Raji (cell line): ENCODE measurements around the gene IQSEC1.

ENCODE experiments used
- POLR2A ChIP-seq: IDR thresholded peaks from 2 replicates; pipeline ENCODE4 v1.6.1; 2011; ENCODE audit warnings: low read depth, low read length, control low read depth; ENCODE audit not compliant: insufficient read depth

Gene IQSEC1

DNA sequence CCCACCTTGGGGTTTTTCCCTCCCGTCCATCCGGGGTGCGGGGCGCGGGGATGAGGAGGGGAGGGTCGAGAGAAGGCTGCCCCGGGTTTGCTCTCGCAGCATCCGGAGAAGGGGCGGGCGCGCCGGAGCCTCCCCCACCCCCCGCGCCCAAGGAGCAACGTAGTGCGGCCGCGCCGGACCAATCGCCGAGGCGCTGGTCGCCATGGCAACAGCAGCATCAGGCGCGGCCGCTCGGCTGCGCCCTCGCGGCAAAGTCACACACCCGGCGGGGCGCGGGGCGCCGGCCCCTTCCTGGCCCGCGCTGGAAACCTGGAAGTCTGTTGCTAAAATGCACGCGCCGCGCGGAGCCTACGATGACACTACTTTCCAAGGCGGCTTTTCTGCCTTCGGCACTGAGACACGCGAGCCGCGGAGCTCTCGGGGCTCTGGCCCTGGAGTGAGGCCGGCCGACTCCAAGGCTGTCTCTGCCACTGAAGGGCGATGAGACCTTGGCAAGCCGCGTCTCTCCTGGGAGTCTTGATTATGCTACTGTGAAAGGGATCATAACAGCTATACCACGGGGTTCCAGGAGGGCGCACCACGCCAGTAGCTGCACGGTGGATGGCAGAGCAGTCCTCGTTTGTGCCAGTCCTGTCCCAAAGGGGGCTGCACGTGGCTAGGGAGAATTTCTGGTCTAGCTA lies at the start of gene IQSEC1:
Gene IQSEC1 (minus strand): TSS at position 104 of the 680 bp plus-strand sequence. CDS start 415 bp downstream, outside the sequence.
- TF ChIP-seq POLR2A: no peak

DNA sequence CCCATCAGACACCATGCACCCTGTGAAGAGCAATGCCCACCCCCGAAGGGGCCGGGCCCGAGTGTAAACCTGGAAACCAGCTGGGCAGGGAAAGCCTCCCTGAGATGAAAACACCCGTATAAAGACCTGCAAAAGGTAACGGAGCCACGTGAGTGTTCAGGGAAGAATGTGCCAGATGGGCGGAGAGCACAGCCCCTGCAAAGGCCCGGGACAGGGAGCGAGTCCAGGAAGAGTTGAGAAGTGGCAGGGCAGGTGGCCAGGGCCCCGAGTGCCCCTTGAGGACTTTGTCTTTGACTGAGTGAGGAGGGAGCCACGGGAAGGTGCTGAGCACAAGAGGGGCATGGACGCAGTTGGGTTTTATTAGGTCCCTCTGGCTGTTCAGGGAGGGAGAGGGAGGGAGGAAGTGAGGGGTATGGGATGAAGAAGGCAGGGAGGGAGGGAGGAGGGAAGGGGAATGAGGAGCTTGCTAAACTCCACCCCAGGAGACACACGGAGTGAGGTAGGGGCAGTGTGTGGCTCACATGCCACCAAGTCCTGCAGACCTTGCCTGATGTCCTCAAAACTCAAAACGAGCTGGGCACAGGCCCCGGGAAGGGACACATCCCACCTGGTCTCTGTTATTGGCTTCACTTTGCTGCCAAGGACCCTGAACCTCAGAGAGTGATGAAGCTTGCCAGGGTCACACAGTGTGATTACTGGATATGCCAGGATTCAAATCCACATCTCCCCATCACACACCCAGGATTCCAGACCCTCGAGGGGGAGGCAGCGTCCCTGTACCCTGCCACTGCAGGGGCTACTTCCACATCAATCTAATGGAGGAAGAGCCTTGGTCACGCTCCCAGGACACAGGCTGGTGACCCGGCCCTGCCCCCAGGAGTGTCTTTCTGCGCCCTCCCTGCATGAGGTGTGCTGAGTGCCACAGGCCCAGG lies 49.1 kb upstream of the IQSEC1 start:
- TF ChIP-seq POLR2A: no peak

DNA sequence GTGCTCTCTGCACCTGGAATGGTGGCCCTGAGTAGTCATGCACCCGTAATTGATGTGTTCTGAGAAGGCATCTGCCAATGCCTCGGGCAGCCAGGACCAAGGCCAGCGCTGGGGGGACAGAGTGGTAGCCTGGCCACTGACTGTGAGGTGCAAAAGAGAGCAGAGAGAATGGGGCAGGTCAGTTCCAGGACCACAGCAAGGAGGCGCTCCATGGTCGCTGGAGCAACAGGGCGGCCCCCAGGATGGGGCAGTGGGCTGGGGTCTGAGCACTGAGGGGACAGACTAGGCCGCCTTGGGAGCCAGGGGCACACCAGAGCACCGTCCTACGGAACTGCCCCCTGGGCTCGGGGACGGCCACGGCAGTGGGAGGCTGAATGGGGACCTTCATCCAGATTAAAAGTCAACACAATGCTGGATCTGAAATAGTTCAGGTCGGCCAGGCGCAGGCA lies 48.3 kb upstream of the IQSEC1 start:
- TF ChIP-seq POLR2A: no peak

DNA sequence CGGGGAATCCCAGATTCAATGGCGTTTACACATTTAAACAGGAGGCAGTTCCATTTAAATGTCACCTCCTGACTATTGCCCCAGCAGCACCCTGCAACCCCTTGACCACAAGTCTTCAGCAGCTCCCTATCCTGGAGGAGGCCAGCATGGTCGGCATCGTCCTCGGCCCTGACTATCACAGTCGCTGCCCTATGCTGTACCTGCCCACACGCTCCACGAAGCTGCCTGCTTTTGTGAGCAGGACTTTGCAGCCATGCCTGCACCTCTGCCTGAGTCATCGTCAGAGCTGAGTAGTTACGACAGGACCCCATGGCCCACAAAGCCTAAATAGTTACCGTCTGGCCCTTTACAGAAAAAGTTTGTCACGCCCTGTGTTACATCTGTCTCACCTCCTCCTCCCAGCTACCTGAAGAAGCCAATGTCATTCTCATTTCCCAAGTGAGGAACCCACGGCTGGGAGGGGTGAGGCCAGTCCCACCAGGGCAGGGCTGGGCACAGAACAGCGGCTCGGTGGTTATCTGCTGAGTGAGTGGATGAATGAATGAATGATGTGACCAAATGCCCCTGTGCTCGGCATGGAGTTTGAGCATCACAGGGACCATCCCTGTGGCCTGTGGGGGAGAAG lies 47.8 kb upstream of the IQSEC1 start:
- no peak for TF ChIP-seq POLR2A

DNA sequence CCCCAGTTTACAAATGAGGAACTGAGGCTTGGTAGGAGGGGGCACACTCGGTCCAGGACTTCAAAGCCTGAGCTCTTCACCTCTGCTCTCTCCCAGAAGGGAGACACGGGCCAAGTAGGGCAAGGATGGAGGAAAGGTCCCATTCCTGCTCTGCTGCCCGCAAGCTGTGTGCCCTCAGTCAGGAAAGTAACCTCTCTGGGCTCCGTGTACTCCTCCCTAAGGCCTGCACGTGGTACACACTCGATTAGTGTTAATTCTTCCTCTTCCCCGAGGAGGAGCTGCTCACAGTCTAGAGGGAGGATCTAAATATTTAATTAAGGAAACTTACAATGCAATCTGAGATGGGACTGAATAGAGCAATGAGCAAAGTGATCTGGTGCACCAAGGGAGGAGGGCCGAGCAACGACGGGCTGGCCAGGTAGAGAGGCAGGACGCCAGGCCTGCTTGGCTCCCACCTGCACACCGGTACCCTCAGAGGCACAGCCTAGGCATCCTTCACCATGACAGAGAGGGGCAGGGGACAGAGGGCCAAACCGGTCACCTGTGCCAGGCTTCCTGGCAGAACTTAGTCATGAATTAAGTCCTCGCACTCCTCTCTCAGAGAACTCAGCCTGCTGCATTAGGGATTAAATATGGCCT lies 47.2 kb upstream of the IQSEC1 start:
- TF ChIP-seq POLR2A: no peak

DNA sequence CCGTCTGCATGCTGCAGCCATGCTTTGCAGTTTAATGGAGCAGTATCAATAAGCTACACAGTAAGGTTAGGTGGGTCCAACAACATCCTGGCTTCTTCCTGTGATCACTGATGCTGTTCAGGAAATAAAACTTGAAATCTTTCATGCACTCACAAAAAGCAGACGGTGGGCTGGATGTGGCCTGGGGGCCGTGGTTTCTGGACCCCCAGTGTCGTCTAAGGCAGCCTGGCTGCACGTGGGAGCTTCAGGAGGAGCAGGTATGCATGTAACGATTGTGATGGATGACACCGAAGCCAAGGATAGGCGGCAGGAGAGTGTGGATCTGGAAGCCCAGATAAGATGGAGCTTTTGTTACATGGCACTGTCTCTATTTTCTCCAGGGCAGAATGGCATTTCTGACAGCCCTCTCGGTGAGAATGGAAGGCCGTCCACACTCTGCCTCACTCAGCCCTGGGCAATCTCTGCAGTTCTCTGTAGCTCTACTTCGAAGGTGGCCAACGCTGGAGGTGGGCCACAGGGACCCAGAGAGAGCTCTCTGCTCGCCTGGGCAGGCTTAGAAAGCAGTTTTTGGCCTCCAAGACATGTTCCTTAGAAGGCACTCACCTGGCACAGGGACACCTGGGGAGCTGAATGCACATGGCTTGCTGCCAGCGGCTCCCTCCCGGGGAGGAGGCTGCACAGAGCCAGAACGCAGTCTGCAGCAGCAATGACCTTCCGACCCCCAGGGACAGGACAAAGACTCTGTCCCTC lies 46.4 kb upstream of the IQSEC1 start:
- TF ChIP-seq POLR2A: no peak

DNA sequence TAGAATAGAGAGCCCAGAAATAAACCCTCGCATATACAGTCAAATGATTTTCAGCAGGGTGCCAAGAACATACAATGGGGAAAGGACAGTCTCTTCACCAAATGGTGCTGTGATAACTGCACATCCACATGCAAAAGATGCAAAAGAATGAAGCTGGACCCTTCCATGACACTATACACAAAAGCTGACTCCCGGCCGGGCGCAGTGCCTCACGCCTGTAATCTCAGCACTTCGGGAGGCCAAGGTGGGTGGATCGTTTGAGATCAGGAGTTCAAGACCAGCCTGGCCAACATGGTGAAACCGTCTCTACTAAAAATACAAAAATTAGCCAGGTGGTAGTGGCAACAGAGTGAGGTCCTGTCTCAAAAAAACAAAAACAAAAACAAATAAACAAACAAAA lies 43.2 kb upstream of the IQSEC1 start:
- TF ChIP-seq POLR2A: no peak

DNA sequence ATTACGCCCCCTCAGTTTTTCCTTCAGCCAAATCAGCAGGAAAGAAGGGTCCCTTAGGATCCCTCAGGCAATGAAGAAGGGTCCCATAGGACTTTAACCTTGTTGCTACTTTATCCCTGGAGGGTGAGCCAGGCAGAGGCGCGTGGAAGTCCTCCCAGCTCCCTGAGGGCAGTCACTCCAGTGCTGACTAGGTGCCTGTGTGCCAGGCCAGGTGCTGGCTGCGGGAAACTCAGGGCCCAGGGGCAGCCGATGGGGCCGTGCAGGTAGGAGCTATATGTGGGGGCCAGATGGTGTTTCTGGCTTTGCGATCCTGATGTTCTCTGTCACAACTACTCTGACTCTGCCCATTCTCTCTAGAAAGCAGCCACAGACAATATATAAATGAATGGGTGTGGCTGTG lies 42.8 kb upstream of the IQSEC1 start:
- TF ChIP-seq POLR2A: no peak

DNA sequence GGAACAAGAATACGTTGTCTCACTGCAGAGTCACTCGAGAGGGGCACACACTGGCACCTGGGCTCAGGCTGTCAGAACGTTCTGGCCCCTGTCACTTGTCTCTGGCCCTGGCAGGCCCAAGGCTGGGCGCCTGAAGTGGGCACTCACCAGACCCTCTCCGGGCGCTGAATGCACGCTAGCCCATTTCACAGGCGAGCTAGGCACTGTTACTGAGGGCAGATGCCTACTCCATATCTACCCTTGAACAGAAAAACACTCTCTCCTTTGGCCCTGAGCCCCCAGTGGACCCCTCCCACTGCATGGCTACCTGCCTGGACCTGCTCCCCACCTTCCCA lies 42.3 kb upstream of the IQSEC1 start:
- TF ChIP-seq POLR2A: no peak

DNA sequence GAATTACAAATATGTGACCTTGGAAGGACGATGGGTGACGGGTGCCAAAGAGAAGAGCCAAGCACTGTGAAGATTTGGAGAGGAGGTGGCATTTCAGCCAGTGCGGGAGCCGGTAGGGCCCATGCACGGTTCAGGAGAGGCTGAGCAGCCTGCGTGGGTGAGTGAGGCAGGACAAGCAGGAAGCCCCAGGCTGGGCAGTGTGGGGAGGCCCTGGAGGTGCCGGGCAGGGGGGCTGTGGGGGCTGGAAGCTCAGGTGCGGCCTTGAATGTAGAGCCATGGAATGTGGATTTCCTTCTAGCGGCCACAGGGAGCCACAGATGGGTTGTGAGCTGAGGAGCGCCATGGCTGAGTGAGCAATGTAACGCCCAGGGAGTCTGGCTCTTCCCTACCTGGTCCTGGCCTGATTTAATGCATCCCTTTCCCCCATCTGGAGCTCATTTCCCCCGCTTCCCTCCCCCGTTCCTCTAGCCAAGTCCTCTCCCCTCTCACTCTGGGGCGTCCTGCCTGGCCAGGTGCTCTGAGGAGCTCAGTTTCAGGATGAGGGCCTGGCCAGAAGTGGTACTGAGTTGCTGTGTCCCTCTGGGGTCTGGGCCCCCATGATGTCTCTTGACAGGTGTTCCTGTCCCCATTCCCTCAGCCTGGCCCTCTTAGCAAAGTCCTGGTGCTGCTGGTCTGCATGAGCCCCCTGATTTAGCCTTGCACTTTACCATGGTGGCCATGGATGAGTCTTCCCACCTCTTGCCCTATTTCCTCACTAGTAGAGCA lies 41.8 kb upstream of the IQSEC1 start:
- no peak for TF ChIP-seq POLR2A

DNA sequence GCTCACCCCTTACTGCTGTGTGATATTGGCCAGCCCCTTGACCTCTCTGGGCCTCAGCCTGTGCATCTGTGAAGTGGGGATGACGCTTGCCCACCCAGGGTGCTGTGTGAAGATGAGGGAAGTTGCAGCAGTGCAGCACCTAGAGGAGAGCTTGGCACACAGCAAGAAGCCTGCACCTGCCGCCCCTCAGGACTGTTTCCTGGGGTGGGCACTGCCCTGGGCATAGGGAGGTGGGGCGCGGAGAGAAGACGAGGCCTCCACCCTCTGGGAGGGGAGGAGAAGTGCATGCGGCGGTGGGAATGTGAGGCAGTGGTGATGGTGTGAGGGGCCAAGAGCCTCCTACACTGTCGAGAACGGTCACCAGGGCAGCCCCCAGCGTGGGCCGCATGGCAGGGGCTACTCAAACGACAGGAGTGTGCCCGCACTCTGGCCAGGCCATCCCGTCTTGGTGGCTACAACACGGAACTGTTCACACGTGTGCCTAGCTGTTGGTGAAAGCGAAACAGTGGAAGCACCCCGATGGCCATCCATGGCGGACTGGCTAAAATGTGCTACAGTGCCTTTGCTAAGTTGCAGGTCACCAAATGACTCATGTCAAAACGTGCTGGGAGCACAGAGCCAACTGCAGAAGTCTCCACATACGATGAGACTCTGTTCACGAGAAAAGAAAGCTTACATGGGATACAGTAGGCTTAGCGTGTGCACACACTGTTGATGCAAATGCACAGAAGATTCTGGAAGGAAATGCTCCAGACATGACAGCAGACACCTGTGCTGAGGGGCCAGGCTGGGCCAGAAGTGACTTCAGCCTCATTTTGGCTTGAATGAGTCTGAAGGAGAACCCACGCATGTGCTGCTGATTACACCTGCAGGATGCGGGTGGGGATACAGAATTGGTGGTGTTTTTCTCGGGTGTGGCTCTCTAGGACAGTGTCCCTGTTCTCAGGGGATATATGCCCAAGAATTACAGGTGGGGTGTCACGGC lies 40.4 kb upstream of the IQSEC1 start:
- TF ChIP-seq POLR2A: no peak

DNA sequence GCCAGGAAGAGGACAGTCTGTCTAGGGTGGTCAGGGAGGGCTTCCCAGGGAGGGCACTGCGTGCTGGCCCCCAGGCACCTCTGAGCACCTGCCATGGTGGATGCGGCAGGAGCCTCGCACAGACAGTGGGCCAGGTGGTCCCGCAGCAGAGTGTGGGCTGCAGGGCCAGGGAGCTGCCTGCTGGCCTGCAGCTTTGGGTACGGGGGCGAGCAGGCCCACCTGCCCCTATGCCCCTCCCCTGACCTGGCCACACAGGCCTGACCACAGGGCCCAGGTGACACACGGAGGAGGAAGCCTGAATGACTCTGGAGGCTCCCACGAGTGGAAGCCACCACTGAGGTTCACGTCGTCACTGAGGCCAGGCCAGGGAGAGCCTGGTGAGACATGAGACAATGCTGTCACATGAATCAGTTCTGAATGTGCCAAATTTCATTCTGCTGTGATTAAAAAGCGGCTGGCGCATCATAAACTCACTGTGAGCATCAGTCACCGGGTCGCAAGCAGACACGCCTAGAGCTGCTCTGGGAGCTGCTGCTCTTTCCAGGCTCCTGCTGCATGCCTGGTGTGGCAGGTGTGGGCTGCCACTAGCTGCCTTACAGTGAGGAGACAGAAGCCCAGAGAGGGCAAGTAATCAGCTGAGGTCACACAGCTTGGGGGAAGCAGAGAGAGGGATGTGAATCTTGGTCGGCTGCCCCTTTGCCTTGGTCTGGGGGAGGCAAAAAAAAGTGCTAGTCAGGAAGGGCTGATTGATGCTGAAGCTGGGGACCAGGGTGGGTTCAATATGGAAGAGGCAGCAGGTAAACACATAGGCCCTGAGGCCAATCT lies 39.5 kb upstream of the IQSEC1 start:
- no peak for TF ChIP-seq POLR2A

DNA sequence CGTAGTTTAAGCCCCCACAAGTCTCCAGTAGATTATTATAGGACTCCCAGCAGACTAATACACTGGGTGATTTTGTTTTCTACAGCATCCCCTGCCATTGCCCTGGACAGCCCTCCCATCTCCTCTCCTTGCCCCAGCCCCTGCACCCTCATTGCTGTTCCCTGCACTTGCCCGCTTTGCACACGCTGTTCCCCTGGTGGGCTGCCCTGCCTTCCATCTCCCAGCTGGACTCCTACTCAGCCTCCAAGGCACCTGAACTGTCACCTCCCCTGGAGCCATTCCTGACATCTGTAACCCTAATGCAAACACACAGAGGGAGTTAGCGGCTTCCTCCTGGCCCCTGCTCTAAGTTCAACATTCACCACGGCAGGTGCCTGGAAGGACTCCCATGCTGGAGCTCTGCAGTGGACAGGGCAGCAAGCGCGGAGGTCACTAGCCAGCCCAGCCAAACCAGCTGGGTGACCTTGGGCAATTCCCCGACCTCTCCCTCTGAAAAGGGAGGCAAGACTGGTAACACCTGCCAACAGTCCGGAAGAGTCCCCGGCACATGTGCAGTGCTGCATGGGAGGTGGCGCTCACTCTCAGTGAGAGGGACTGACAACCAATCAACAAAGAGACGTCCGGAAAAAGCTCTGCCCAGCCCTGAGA lies 38.8 kb upstream of the IQSEC1 start:
- no peak for TF ChIP-seq POLR2A
